K562 (cell line): ENCODE data around the gene ZNF92. TPM values are rescaled to one million over a fixed set of nuclear protein-coding genes. Genes with fewer than 3 reads are reported as not detected.
A peak's percentile ranks its signal among the peaks of the same experiment; 100 is the strongest.
"Not testable (repeated sequence)": the region's sequence is repeated elsewhere in the genome, so short reads cannot be mapped to it uniquely, and the experiment has no call there.

ENCODE experiments used
- ATAC-seq: fragments of 200-7000 bp; cut with Tn5 transposase; 3 replicates; pipeline ENCODE4 v1.9.1; 2020; ENCODE audit warnings: moderate library complexity
- BruUV-seq: library from RNA; stranded (reverse); fragments of 400-500 nt; replicated peaks from 2 replicates; lab custom pipeline; 2021; lab: Mats Ljungman, UMichigan
- CTCF ChIA-PET: fragments of 300-600 bp; formaldehyde crosslinking; extraction: SDS; loops from one replicate; lab custom pipeline; 2021; ENCODE audit warnings: low intra/inter-chr PET ratio; lab: Yijun Ruan, JAX
- POLR2A ChIA-PET: fragments of 300-600, 350-650 bp; sonication (Branson Sonifier 250); formaldehyde crosslinking; extraction: SDS; loops from one replicate; lab custom pipeline; 2021; ENCODE audit warnings: antibody characterized with exemption, inconsistent platforms; lab: Yijun Ruan, JAX
- DNase-seq, 4 experiments: peaks; one replicate each; pipeline versions ENCODE4 v3.0.0 to v3.0.0-alpha.2; 2011 to 2018; ENCODE audit warnings: low spot score in 3 of 4, mixed read lengths in 3 of 4; ENCODE audit errors: extremely low read depth in 1 of 4
- FAIRE-seq: peaks from 2 replicates; lab custom pipeline; 2011; peaks lifted over from hg19 to GRCh38; lab: Jason Lieb, UNC
- H2AFZ ChIP-seq: 2 replicates; pipeline ENCODE4 v1.6.0; 2011; ENCODE audit warnings: low read depth, low read length, control low read depth, inconsistent platforms
- H3K27ac ChIP-seq: fragments of 200-600 bp; 3 replicates; pipeline ENCODE4 v1.8.0; 2011; ENCODE audit warnings: low read depth, mild to moderate bottlenecking, control low read depth, inconsistent platforms, low read length, moderate library complexity, mixed read lengths; ENCODE audit errors: extremely low read depth
- H3K27me3 ChIP-seq, 2 experiments: fragments of 300-600 bp in 1 of 2; 2 replicates in 1 of 2; 3 replicates in 1 of 2; pipeline versions ENCODE4 v1.6.0 to v1.8.0; 2011; ENCODE audit warnings: inconsistent platforms in 2 of 2, low read length in 2 of 2, mild to moderate bottlenecking in 1 of 2, mixed read lengths in 1 of 2, moderate library complexity in 1 of 2; ENCODE audit not compliant: control insufficient read depth in 2 of 2, insufficient read depth in 2 of 2
- H3K36me3 ChIP-seq: fragments of 300-600 bp; 3 replicates; pipeline ENCODE4 v1.8.0; 2011; ENCODE audit warnings: mild to moderate bottlenecking, low read length, inconsistent platforms; ENCODE audit not compliant: control insufficient read depth, insufficient read depth
- H3K4me1 ChIP-seq, 2 experiments: fragments of 200-600 bp in 1 of 2; replicated peaks in 1 of 2; 2 replicates in 1 of 2; 3 replicates in 1 of 2; pipeline versions ENCODE4 v1.5.1 to v1.8.0; 2011; ENCODE audit warnings: inconsistent platforms in 2 of 2, low read length in 2 of 2, mild to moderate bottlenecking in 1 of 2, mixed read lengths in 1 of 2, moderate library complexity in 1 of 2; ENCODE audit not compliant: control insufficient read depth in 2 of 2, insufficient read depth in 2 of 2
- H3K4me2 ChIP-seq: 2 replicates; pipeline ENCODE4 v1.6.1; 2011; ENCODE audit warnings: low read length, control low read depth, inconsistent platforms, mixed read lengths; ENCODE audit not compliant: insufficient read depth
- H3K4me3 ChIP-seq: fragments of 200-600 bp; sonication (generic), shearing (Covaris generic); 2 replicates; pipeline ENCODE4 v1.5.1; 2016; ENCODE audit warnings: control low read depth, inconsistent platforms
- H3K79me2 ChIP-seq: fragments of 200-600 bp; 3 replicates; pipeline ENCODE4 v1.8.0; 2011; ENCODE audit warnings: low read length, inconsistent platforms; ENCODE audit not compliant: control insufficient read depth, insufficient read depth
- H3K9ac ChIP-seq, 2 experiments: 2 replicates each; pipeline versions ENCODE4 v1.6.0 to v1.6.1; 2011; ENCODE audit warnings: low read depth in 2 of 2, low read length in 2 of 2, control low read depth in 1 of 2, inconsistent platforms in 1 of 2, mild to moderate bottlenecking in 1 of 2, mixed read lengths in 1 of 2; ENCODE audit not compliant: insufficient read depth in 1 of 2
- H3K9me1 ChIP-seq: one replicate; pipeline ENCODE4 v1.6.0; 2011; ENCODE audit warnings: inconsistent platforms, mild to moderate bottlenecking, low read length, moderate library complexity; ENCODE audit not compliant: control insufficient read depth, insufficient read depth
- H3K9me3 ChIP-seq: replicated peaks from 2 replicates; pipeline ENCODE4 v1.5.1; 2011; ENCODE audit warnings: low read depth, low read length, inconsistent platforms; ENCODE audit not compliant: control insufficient read depth, insufficient read depth
- H4K20me1 ChIP-seq: replicated peaks from 2 replicates; pipeline ENCODE4 v1.6.1; 2011; ENCODE audit warnings: low read length, inconsistent platforms, mixed read lengths; ENCODE audit not compliant: control insufficient read depth, insufficient read depth
- CBX3 ChIP-seq, 2 experiments: IDR thresholded peaks; 1 replicate in 1 of 2; 2 replicates in 1 of 2; pipeline ENCODE4 v1.6.1; 2012; ENCODE audit warnings: inconsistent platforms in 2 of 2, low read length in 2 of 2, borderline replicate concordance in 1 of 2, control low read depth in 1 of 2
- CBX5 ChIP-seq: IDR thresholded peaks from 2 replicates; pipeline ENCODE4 v1.6.1; 2014; ENCODE audit warnings: low read depth, borderline replicate concordance
- RAD21 ChIP-seq, 2 experiments: fragments of 250-450 bp in 1 of 2; fragments of 450-650 bp in 1 of 2; sonication (Bioruptor Pico) in 1 of 2; formaldehyde crosslinking in 1 of 2; IDR thresholded peaks in 1 of 2; conservative IDR thresholded peaks in 1 of 2; 2 replicates each; pipeline versions ENCODE4 v1.4.0 to v1.8.0; 2020 to 2022; ENCODE audit warnings: mild to moderate bottlenecking in 2 of 2, moderate library complexity in 1 of 2
- SMC3 ChIP-seq: conservative IDR thresholded peaks from 2 replicates; pipeline ENCODE4 v1.6.1; 2011; ENCODE audit warnings: low read depth, low read length, improper control_type of control experiment; ENCODE audit not compliant: insufficient read depth
- whole genome bisulfite sequencing: fragments of 100-300 bp; shearing (Covaris generic); methylation state at CpG from one replicate; pipeline ENCODE4 v1.1.6; 2016; ENCODE audit warnings: low coverage, mixed read lengths; ENCODE audit not compliant: insufficient coverage; ENCODE audit errors: missing lambda C conversion rate; 5-methylcytosine and 5-hydroxymethylcytosine counted together
- in situ Hi-C: fragments of 300-500 bp; cut with MboI; formaldehyde crosslinking; loops from 4 replicates; pipeline ENCODE4 v1.15.0; 2018; ENCODE audit warnings: inconsistent platforms, mixed read lengths
- intact Hi-C: fragments of 100-400 bp; cut with micrococcal nuclease; formaldehyde crosslinking; loops from 2 replicates; pipeline ENCODE4 v1.14.2; 2022
- polyA plus RNA-seq, 8 experiments: library from polyadenylated mRNA; depleted of rRNA in 4 of 8; stranded (reverse) in 5 of 8; unstranded in 3 of 8; fragments of >200 nt; fragmentation: Nextera tagmentation in 2 of 8; fragmentation: Illumina TruSeq in 1 of 8; extraction: Ambion mirVana in 2 of 8; extraction: Trizol in 1 of 8; gene quantifications; 2 replicates each; pipeline versions ENCODE4 v1.2.1 to v1.2.3, GENCODE V29; 2011 to 2014; ENCODE audit warnings: inconsistent platforms in 1 of 8, missing spikeins in 1 of 8
- total RNA-seq, 7 experiments: library from RNA; depleted of rRNA in 6 of 7; stranded (reverse); fragments of >200 nt in 6 of 7; fragmentation: Illumina TruSeq in 2 of 7; extraction: Trizol in 2 of 7; gene quantifications; 2 replicates each; pipeline versions ENCODE4 v1.2.1 to v1.2.3, GENCODE V29; 2011 to 2021; ENCODE audit warnings: low replicate concordance in 1 of 7
- TF ChIP-seq, protein P1 (sequence below), 3 experiments: IDR thresholded peaks in 2 of 3; conservative IDR thresholded peaks in 1 of 3; 2 replicates each; pipeline ENCODE4 v1.5.1; 2011 to 2012; ENCODE audit warnings: low read length in 3 of 3, mild to moderate bottlenecking in 3 of 3, control low read depth in 2 of 3, improper control_type of control experiment in 1 of 3, inconsistent platforms in 1 of 3, low read depth in 1 of 3, mixed read lengths in 1 of 3, moderate library complexity in 1 of 3; ENCODE audit not compliant: insufficient read depth in 2 of 3
- TF ChIP-seq, protein P2 (sequence below), 2 experiments: fragments of 450-650 bp; formaldehyde crosslinking in 1 of 2; IDR thresholded peaks; 2 replicates each; pipeline versions ENCODE4 v1.4.0 to v1.6.1; 2014 to 2020; ENCODE audit warnings: mild to moderate bottlenecking in 2 of 2, borderline replicate concordance in 1 of 2, low read depth in 1 of 2

The ZNF92 gene
- total and polyA plus RNA-seq, 9 of the 15 experiments (the other 6 are each of a cell fraction or from before 2014, with no cell fraction given): 8.9 to 29.4 (median 12.5) TPM

DNA sequence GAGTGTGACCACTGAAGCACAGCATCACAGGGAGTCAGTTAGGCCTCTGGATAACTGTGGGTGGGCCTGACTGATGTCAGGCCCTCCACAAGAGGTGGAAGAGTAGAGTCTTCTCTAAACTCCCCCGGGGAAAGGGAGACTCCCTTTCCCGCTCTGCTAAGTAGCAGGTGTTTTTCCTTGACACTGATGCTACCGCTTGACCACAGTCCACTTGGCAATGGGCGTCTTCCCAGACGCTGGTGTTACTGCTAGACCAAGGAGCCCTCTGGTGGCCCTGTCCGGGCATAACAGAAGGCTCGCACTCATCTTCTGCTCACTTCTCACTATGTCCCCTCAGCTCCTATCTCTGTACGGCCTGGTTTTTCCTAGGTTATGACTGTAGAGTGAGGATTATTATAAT, 73.4 kb downstream of the ZNF92 start:
- intact Hi-C loops: loop anchor here (2.0 to 5.0 kb wide), 2 partner anchors 140 to 230 kb away; no protein-coding TSS in a partner anchor
- TF ChIP-seq SMC3 (0 out of 2 replicates have a peak, but pooled peaks have one; percentile 32), RAD21 (CRISPR knock-in tag; conservative IDR thresholded peaks at IDR 0.05 in 1 of 2, IDR thresholded peaks at IDR 0.05 in 1 of 2) (peak in 1 of 2 experiments; percentile 54; a peak in 2 of 4 replicates), CBX5 (peak; percentile 96), CBX3 (IDR thresholded peaks at IDR 0.05; ENCODE audit: borderline replicate concordance in 1 of 2, low read length in 2 of 2) (peak in 1 of 2 experiments; percentile 80; a peak in 2 of 3 replicates)
- TF ChIP-seq, protein P1, sequence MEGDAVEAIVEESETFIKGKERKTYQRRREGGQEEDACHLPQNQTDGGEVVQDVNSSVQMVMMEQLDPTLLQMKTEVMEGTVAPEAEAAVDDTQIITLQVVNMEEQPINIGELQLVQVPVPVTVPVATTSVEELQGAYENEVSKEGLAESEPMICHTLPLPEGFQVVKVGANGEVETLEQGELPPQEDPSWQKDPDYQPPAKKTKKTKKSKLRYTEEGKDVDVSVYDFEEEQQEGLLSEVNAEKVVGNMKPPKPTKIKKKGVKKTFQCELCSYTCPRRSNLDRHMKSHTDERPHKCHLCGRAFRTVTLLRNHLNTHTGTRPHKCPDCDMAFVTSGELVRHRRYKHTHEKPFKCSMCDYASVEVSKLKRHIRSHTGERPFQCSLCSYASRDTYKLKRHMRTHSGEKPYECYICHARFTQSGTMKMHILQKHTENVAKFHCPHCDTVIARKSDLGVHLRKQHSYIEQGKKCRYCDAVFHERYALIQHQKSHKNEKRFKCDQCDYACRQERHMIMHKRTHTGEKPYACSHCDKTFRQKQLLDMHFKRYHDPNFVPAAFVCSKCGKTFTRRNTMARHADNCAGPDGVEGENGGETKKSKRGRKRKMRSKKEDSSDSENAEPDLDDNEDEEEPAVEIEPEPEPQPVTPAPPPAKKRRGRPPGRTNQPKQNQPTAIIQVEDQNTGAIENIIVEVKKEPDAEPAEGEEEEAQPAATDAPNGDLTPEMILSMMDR (IDR thresholded peaks at IDR 0.05 in 2 of 3, conservative IDR thresholded peaks at IDR 0.05 in 1 of 3; ENCODE audit: insufficient read depth in 2 of 3, low read depth in 1 of 3, low read length in 3 of 3): peak; percentile 47 to 49 (median 48)
- TF ChIP-seq, protein P2, sequence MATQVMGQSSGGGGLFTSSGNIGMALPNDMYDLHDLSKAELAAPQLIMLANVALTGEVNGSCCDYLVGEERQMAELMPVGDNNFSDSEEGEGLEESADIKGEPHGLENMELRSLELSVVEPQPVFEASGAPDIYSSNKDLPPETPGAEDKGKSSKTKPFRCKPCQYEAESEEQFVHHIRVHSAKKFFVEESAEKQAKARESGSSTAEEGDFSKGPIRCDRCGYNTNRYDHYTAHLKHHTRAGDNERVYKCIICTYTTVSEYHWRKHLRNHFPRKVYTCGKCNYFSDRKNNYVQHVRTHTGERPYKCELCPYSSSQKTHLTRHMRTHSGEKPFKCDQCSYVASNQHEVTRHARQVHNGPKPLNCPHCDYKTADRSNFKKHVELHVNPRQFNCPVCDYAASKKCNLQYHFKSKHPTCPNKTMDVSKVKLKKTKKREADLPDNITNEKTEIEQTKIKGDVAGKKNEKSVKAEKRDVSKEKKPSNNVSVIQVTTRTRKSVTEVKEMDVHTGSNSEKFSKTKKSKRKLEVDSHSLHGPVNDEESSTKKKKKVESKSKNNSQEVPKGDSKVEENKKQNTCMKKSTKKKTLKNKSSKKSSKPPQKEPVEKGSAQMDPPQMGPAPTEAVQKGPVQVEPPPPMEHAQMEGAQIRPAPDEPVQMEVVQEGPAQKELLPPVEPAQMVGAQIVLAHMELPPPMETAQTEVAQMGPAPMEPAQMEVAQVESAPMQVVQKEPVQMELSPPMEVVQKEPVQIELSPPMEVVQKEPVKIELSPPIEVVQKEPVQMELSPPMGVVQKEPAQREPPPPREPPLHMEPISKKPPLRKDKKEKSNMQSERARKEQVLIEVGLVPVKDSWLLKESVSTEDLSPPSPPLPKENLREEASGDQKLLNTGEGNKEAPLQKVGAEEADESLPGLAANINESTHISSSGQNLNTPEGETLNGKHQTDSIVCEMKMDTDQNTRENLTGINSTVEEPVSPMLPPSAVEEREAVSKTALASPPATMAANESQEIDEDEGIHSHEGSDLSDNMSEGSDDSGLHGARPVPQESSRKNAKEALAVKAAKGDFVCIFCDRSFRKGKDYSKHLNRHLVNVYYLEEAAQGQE (IDR thresholded peaks at IDR 0.05; ENCODE audit: borderline replicate concordance): peak; percentile 26; the same call in 1 of the 2 replicates
- TF ChIP-seq, protein P2 (CRISPR knock-in tag; IDR thresholded peaks at IDR 0.05; ENCODE audit: low read depth): not testable (repeated sequence)
- CTCF ChIA-PET, H3K79me2 ChIP-seq, BruUV-seq, H3K9me1 ChIP-seq, FAIRE-seq, H3K9ac ChIP-seq, POLR2A ChIA-PET, H3K27me3 ChIP-seq, H3K4me3 ChIP-seq, H3K27ac ChIP-seq, H3K4me2 ChIP-seq, H3K36me3 ChIP-seq, in situ Hi-C loops, ATAC-seq, H3K9me3 ChIP-seq, H3K4me1 ChIP-seq, H4K20me1 ChIP-seq, H2AFZ ChIP-seq: not testable (repeated sequence)
- DNase-seq: peak in 1 of 4 experiments; percentile 55
- 3% methylated on average over 8 of the region's 8 CpGs for WGBS
